ENCODE results near the gene CLDN20.
A peak's percentile ranks its signal among the peaks of the same experiment; 100 is the strongest.

CLDN20 gene

GRCh38 chr6:155313602-155314091 is 49.8 kb downstream of the CLDN20 start:
- FAIRE-seq, result peak; percentile 78

- peak; percentile 99 for FAIRE-seq
These were observed 50.4 kb downstream of the CLDN20 start, which contains the start of gene TFB1M for GRCh38 chr6:155314092-155314772. TSS of gene TFB1M (minus strand) at chr6:155314484. CDS start at chr6:155314428, 56 bp downstream.

GRCh38 chr6:155314773-155315515 is 51.1 kb downstream of the CLDN20 start:
- FAIRE-seq, result no peak

- no peak for FAIRE-seq
These were observed 51.7 kb downstream of the CLDN20 start for GRCh38 chr6:155315516-155315871.

GRCh38 chr6:155316419-155316818 is 52.6 kb downstream of the CLDN20 start:
- FAIRE-seq, result no peak

GRCh38 chr6:155317186-155317585 is 53.4 kb downstream of the CLDN20 start:
- FAIRE-seq, result peak; percentile 94

GRCh38 chr6:155319902-155320301 is 56.1 kb downstream of the CLDN20 start:
- FAIRE-seq, result no peak

GRCh38 chr6:155324172-155324571 is 60.4 kb downstream of the CLDN20 start:
- FAIRE-seq, result no peak

GRCh38 chr6:155324993-155325392 is 61.2 kb downstream of the CLDN20 start:
- no peak for FAIRE-seq

GRCh38 chr6:155325700-155326516 is 62.1 kb downstream of the CLDN20 start:
- no peak for FAIRE-seq

Measured in A204.1 (cell line).